GOT3 (cell line): Measurements from ENCODE around the gene QSOX1.

Source experiments
- DNase-seq: peaks from one replicate; lab custom pipeline; 2025; ENCODE audit warnings: mixed read lengths; lab: John Stamatoyannopoulos, UW

The QSOX1 gene

GRCh38 chr1:180169640-180170195 is 15.0 kb downstream of the QSOX1 start:
- no peak for DNase-seq

DNA sequence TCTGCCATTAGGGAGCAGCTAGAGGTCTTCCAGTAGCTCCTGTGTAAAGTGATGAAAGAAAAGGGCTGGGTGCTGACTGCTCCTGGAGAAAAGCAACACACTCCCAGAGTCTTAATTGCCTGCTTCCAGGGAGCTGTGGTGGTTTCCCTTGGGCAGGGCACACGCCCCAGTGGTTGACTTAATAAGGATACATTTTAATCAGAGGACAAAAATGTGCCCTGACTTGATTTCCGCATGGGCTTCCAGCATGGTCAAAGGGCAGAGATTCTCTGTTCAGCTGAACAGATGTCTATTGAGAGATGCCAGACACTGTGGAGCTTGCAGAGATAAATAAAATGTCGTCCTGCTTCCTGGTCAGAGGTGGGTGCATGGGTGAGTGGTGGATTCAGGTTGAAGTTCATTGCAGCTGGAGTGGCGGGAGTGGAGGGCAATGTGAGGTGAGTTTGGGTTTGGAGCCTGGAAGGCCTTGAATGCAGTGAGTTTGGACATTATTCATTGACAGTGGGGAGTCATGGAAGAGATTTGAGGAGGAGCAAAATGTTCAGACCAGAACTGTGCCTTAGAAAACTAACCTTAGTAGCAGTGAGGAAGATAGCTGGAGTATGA is 16.0 kb downstream of the QSOX1 start:
- DNase-seq = no peak

DNA sequence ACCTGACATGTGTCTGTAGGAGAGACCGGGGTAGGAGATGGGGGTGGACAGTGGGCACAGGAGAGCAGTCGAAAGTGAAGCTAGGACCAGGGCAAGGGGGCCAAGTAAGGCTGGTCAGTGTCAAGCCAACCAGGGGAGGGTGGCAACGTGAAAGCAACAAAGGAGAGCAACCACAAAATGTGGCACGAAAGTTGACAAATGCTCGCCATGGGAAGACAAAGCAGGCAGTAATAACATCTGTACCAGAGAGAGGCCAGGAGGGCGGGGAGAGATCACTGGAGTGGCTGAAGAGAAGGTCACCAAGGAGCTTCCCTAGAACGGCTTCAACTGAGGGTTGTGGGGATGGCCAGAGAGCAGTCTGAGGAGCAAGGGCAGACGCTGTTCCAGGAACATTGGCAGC is 17.0 kb downstream of the QSOX1 start:
- DNase-seq = no peak

GRCh38 chr1:180173451-180173850 is 18.8 kb downstream of the QSOX1 start:
- no peak for DNase-seq

- DNase-seq = no peak
These were observed 19.3 kb downstream of the QSOX1 start for GRCh38 chr1:180173952-180174351.

GRCh38 chr1:180175291-180175690 is 20.6 kb downstream of the QSOX1 start:
- no peak for DNase-seq

GRCh38 chr1:180175806-180176205 is 21.1 kb downstream of the QSOX1 start:
- DNase-seq = no peak

DNA sequence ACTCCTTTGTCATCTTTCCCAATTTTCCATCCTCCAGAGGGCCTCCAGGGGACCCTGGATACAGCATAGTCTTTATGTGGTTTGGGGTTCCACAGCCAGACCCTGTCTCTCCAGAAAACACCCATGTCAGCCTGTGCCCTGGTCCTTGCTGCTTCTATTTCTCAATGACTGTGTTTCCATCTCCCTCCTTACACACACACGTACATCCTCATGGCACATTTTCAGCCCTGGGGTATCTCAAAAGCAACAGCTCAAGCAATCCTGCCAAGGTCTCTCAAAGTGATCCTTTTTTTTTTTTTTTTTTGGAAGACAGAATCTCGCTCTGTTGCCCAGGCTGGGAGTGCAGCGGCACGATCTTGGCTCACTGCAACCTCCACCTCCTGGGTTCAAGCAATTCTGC is 22.3 kb downstream of the QSOX1 start:
- DNase-seq = no peak

DNA sequence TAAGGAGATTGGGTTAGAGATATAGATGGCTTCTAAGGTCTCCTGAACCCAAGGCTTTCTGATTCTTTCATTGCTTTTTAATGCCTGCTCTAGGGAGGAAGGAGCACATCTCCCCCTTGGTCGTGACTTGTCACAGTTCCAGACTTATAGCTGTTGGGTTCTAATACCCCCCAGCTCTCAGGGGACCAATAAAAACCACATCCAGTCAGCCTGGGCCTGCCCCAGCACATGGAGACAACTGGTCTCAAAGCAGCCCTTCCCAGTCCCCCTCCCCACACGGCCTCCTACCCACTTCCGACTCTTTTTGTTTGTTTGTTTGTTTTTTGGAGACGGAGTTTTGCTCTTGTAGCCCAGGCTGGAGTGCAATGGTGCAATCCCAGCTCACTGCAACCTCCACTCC is 23.3 kb downstream of the QSOX1 start:
- no peak for DNase-seq

DNA sequence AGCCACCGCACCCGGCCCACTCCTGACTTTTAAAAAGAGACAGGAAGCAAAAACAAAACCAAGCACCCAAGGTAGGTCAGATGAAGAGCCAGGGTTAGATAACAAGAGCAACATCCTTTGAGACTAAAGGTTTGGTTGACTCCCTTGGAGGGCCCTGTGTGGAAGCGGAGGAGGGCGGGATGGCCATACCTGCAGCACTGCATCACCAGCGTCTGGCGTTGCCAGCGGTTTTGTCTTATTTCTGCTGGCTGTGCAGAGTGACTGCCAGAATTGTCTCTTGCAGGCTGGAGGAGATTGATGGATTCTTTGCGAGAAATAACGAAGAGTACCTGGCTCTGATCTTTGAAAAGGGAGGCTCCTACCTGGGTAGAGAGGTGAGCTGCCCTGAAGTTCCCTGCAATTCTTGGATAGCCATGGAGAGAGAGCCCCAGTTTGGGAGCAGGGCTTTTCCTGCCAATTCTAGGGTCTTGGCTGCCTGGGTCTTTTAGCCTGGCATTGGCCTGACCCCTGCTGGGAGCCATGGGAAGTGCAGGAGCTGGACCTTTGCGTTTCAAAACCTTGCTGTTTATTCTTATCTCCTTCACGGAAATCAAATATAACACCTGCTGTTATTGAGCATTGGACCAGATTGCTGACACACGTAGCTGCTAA is 24.0 kb downstream of the QSOX1 start:
- DNase-seq = no peak

DNA sequence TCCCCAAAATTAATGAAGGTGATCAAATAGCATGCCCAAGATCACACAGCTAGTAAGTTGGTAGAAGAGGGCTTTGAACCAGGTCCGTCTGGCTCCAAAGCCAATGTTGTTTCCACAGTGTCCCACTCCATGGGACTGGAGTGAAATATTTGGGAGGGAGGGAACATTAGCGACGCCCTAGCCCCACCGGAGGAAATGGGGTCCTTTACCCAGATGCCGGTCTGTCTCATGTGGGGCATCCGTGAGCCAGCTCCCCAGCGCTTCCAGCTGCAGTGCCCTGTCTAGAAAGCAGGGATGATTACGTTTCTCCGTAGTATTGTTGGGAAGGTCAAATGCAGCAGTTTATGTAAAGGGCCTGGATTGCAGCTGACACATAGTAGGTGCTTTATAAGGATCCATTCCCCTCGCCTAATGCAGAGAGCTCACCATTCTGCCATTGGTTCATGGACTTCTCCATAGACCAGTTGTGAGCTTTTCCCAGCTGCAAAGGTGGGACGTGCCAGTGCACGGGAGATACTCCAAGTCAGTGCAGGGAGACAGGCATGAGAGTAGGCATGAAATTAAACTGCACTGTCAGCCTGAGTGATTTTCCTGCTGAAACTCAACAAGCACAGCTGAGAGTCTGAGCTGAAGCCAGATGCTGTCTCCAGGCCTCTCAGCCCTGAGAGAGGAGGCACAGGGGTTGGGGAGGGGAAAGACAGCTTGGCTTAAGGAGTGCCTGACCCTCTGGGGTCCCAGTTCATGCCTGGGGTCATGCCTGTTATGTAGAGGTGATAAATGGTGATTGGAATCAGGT is 24.7 kb downstream of the QSOX1 start:
- no peak for DNase-seq

- DNase-seq = no peak
These were observed 26.4 kb downstream of the QSOX1 start for GRCh38 chr1:180181048-180181447.

- no peak for DNase-seq
These were observed 27.4 kb downstream of the QSOX1 start for GRCh38 chr1:180181996-180182642.

DNA sequence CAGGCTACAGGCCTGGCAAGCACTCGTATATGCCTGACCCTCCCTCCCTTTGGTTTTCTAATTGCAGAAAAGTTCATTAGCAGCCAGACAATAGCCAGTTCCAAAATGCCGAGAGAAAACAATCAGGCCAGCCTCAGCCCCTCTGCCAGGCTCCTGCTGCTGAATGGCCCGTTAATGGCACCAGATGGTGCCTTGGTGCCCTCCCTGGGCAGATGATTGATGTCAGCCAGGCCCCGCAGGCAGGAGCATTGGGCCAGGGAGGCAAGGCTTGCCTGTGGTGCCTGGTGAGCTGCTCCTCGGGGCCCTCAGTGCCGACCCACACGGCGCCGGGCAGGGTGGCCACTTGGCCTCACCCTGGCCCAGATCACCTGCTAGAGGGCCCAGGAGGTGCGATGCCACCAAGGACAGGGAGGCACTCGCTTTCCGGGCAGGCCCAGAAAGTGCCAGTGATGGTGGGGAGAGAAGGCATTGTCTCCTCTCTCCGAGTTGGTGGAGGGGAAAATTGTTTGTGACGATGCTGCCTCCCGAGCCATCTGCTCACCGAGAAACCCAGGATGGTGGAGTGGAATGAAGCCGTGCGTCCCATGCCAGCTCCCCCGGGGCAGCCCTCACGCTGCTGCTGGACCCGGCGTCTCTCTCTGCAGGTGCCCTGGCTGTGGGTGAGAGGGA is 28.1 kb downstream of the QSOX1 start:
- DNase-seq = no peak

- no peak for DNase-seq
These were observed 28.8 kb downstream of the QSOX1 start for GRCh38 chr1:180183426-180183825.

DNA sequence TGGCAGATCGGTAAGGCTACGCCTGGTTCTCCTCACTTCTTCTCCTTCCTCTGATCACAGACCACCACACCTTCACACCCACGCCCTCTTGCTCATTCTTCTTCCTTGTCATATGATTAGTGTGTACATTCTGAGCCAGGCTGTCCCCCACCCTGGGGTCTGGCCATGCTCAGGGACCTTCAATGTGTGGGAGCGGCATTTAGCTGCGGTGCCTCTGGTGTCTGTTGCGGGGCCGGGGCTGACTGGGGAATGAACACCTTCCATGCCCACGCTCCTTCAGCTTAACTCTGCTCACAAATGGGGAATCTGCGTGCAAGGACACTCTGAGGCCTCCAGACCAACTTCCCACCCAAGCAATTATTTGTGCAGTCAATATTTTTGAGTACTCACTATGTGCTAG is 29.4 kb downstream of the QSOX1 start:
- DNase-seq = no peak

DNA sequence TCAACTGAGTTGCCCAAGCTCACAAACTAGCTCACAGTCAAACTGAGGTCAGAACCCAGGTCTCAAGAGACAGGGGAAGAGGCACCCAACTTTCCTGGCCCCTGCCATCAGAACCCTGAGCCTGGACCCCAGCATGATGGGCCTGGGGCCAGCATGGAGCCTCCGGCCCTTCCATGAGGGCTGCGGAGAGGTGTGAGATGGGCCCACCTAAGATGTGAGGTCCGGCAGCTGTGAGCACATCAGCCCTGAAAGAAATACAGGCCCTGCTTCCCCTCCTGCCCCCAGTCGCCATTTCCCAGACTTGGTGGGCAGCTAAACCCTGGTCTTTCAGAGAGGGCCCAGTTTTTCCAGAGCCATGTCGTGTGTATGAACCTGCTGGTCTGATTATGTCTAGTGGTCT is 30.6 kb downstream of the QSOX1 start:
- no peak for DNase-seq

DNA sequence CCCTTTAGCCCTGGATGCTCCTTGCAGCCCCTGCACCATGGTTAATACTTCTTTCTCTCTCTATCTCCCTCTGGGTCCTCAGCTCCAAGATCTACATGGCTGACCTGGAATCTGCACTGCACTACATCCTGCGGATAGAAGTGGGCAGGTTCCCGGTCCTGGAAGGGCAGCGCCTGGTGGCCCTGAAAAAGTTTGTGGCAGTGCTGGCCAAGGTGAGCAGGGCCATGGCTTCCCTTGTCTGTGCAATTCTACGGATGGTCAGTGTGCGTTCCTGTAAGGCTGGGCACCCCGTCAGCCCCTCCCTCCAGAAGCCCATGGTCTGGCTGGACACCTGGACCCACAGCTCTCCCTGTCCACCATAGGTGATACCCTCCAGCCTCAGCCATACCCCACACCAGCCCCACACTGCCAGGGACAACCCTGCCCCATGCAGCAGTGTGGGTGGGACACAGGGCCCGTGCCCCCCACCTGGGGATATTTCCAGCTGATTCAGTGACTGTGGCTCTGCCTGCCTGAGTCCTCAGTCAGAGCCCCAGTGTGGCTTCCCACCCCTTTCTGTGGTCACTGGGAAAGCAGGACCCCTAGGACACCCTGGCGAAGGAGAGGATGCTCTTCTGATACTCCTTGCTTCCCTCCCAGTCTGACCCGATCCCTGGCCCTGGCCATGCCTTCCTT is 31.4 kb downstream of the QSOX1 start:
- no peak for DNase-seq

- no peak for DNase-seq
These were observed 32.2 kb downstream of the QSOX1 start for GRCh38 chr1:180186831-180187230.

GRCh38 chr1:180187626-180188025 is 33.0 kb downstream of the QSOX1 start:
- DNase-seq = no peak

GRCh38 chr1:180188091-180188506 is 33.4 kb downstream of the QSOX1 start:
- no peak for DNase-seq
